DND-41 (cell line): ENCODE measurements around the gene PACS1.

ENCODE experiments used
- ATAC-seq: fragments of 200-7000 bp; cut with Tn5 transposase; 3 replicates; pipeline ENCODE4 v1.9.1; 2021; ENCODE audit warnings: low read depth; ENCODE audit not compliant: insufficient read depth
- DNase-seq: peaks from one replicate; pipeline ENCODE4 v3.0.0-alpha.2; 2020
- H2AFZ ChIP-seq: 2 replicates; pipeline ENCODE4 v1.6.0; 2012; ENCODE audit warnings: low read depth, low read length
- H3K27ac ChIP-seq: 2 replicates; pipeline ENCODE4 v1.5.1; 2012; ENCODE audit warnings: low read length, inconsistent platforms
- H3K27me3 ChIP-seq: fragments of 200-600 bp; sonication (generic); 2 replicates; pipeline ENCODE4 v1.6.0; 2012; ENCODE audit warnings: low read length, mild to moderate bottlenecking, inconsistent platforms; ENCODE audit not compliant: insufficient read depth, poor library complexity
- H3K36me3 ChIP-seq: 2 replicates; pipeline ENCODE4 v1.5.1; 2012; ENCODE audit warnings: low read length, inconsistent platforms; ENCODE audit not compliant: insufficient read depth
- H3K4me1 ChIP-seq: 2 replicates; pipeline ENCODE4 v1.5.1; 2012; ENCODE audit warnings: mild to moderate bottlenecking, low read length; ENCODE audit not compliant: insufficient read depth
- H3K4me2 ChIP-seq: 2 replicates; pipeline ENCODE4 v1.6.0; 2012; ENCODE audit warnings: mild to moderate bottlenecking, moderate library complexity, low read length, inconsistent platforms; ENCODE audit not compliant: insufficient read depth
- H3K4me3 ChIP-seq, 2 experiments: fragments of 200-600 bp in 1 of 2; shearing (Covaris generic) in 1 of 2; 2 replicates each; pipeline ENCODE4 v1.5.1; 2012 to 2016; ENCODE audit warnings: inconsistent platforms in 2 of 2, low read length in 2 of 2, mild to moderate bottlenecking in 2 of 2, low read depth in 1 of 2, moderate library complexity in 1 of 2
- H3K79me2 ChIP-seq: 2 replicates; pipeline ENCODE4 v1.6.0; 2012; ENCODE audit warnings: low read length, inconsistent platforms; ENCODE audit not compliant: insufficient read depth
- H3K9ac ChIP-seq: 2 replicates; pipeline ENCODE4 v1.6.0; 2012; ENCODE audit warnings: low read depth, mild to moderate bottlenecking, inconsistent platforms, low read length, moderate library complexity
- H3K9me3 ChIP-seq: 2 replicates; pipeline ENCODE4 v1.5.1; 2012; ENCODE audit warnings: low read length, moderate library complexity, mild to moderate bottlenecking, inconsistent platforms; ENCODE audit not compliant: insufficient read depth, severe bottlenecking
- H4K20me1 ChIP-seq: 2 replicates; pipeline ENCODE4 v1.6.0; 2012; ENCODE audit warnings: low read length; ENCODE audit not compliant: insufficient read depth
- EZH2 ChIP-seq: IDR thresholded peaks from 3 replicates; pipeline ENCODE4 v1.6.1; 2012; ENCODE audit warnings: borderline replicate concordance, low read depth, mild to moderate bottlenecking, moderate library complexity, low read length, inconsistent platforms; ENCODE audit not compliant: severe bottlenecking
- TF ChIP-seq, protein P1 (sequence below): IDR thresholded peaks from 2 replicates; pipeline ENCODE4 v1.5.1; 2012; ENCODE audit warnings: borderline replicate concordance, low read length, moderate library complexity, mild to moderate bottlenecking; ENCODE audit not compliant: poor library complexity, severe bottlenecking; ENCODE audit errors: extremely low read depth

The PACS1 gene

DNA sequence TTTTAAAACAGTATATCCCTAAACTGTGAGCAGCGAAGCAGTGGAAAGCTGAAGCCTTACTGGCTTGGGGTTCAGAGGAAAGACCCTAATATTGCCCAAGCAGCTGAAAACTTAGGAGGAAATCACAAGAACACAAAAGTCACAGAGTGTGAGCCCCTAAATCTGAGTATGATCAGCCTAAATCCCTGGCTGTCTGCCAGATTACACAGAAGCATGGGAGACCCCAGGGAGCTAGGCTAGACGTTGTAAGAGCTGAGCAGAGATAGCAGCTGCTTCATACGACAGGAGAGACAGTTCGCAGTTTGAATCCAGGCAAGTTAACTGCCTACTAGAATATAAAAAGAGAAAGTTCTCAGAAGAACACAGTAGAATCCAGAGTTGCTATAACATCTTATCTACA is 81.2 kb downstream of the PACS1 start:
- Histone ChIP-seq H3K9me3 (no peaks in the 10 kb centered on the region), H3K4me3 (no peak overlapping the region), H3K4me2 (no peak overlapping the region), H3K36me3 (no peaks in the 10 kb centered on the region), H3K27ac (no peak overlapping the region), H3K9ac (no peak overlapping the region), H2AFZ (no peak overlapping the region), H4K20me1 (no peaks in the 10 kb centered on the region), H3K27me3 (no peaks in the 10 kb centered on the region), H3K79me2 (no peaks in the 10 kb centered on the region), H3K4me1 (no peaks in the 10 kb centered on the region)
- ATAC-seq: no peak
- no peak for DNase-seq
- TF ChIP-seq, protein P1, sequence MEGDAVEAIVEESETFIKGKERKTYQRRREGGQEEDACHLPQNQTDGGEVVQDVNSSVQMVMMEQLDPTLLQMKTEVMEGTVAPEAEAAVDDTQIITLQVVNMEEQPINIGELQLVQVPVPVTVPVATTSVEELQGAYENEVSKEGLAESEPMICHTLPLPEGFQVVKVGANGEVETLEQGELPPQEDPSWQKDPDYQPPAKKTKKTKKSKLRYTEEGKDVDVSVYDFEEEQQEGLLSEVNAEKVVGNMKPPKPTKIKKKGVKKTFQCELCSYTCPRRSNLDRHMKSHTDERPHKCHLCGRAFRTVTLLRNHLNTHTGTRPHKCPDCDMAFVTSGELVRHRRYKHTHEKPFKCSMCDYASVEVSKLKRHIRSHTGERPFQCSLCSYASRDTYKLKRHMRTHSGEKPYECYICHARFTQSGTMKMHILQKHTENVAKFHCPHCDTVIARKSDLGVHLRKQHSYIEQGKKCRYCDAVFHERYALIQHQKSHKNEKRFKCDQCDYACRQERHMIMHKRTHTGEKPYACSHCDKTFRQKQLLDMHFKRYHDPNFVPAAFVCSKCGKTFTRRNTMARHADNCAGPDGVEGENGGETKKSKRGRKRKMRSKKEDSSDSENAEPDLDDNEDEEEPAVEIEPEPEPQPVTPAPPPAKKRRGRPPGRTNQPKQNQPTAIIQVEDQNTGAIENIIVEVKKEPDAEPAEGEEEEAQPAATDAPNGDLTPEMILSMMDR: no peak
- no peak for TF ChIP-seq EZH2

DNA sequence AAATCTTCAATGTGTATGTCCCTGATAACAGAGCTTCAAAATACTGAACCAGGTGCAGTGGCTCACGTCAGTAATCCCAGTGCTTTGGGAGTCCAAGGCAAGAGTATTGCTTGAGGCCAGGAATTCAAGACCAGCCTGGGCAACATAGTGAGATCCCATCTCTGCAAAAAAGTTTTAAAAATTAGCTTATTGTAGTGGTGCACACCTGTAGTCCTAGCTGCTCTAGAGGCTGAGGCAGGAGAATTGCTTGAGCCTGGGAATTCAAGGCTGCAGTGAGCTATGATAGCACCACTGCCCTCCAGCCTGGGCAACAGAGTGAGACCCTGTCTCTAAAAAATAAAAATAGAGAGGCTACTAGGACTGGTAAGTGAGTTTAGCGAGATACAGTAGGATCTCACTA is 84.0 kb downstream of the PACS1 start:
- Histone ChIP-seq H3K27me3 (no peaks in the 10 kb centered on the region), H3K4me3 (no peak overlapping the region), H3K36me3 (no peaks in the 10 kb centered on the region), H3K9me3 (no peaks in the 10 kb centered on the region), H3K4me1 (no peaks in the 10 kb centered on the region), H4K20me1 (no peaks in the 10 kb centered on the region), H3K9ac (no peak overlapping the region), H3K79me2 (no peaks in the 10 kb centered on the region), H2AFZ (no peak overlapping the region), H3K4me2 (no peak overlapping the region), H3K27ac (no peak overlapping the region)
- no peak for TF ChIP-seq EZH2
- TF ChIP-seq, protein P1: no peak
- ATAC-seq (no peak), DNase-seq (no peak)

DNA sequence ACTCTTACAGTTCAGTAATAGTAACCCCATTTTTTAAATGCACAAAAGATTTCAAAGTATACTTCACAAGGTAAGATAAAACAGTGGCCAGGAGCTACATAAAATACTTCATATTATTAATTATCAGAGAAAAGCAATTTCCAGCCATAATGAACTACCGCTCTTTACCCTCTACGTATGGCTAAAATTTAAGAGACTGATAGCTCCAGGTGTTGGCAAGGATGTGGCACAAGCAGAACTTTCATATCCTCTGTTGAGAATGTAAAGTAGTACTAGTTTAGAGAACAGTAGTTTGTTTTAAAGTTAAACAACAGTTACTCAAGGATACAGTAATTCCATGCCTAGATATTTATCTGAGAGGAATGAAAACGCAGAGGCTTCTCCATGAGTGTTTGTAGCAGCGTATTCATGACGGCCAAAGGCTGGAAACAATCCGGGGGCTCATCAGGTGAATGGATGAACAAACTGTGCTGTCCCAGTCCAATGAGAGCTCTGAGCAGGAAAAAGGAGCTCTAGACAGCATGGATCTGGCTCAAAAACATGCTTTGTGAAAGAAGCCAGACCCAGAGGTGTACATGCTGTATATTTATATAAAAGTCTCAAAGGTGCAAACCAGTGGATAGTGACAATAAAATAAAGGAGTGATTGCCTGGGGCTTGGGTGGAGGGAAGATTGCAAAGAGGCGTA is 85.5 kb downstream of the PACS1 start:
- no peak overlapping the region for H2AFZ ChIP-seq
- H3K27ac ChIP-seq: no peak overlapping the region
- no peak for ATAC-seq
- H3K4me2 ChIP-seq: no peak overlapping the region
- no peak overlapping the region for H3K9ac ChIP-seq
- no peak overlapping the region for H3K4me3 ChIP-seq
- DNase-seq: no peak
- TF ChIP-seq, protein P1: no peak
- TF ChIP-seq EZH2: no peak
- no peaks in the 10 kb centered on the region for H3K9me3 ChIP-seq
- H3K27me3 ChIP-seq: no peaks in the 10 kb centered on the region
- H3K4me1 ChIP-seq: no peaks in the 10 kb centered on the region
- no peaks in the 10 kb centered on the region for H4K20me1 ChIP-seq
- no peaks in the 10 kb centered on the region for H3K79me2 ChIP-seq
- no peaks in the 10 kb centered on the region for H3K36me3 ChIP-seq
